Omental fat pad (tissue), 4 donors: ENCODE results near the gene SEZ6L2. TPM values are rescaled to one million over a fixed set of nuclear protein-coding genes. Genes with fewer than 3 reads are reported as not detected.

Experiments used
- ATAC-seq: fragments of 150-250 bp; one replicate; pipeline ENCODE4 v1.9.1; 2016; ENCODE audit warnings: mild to moderate bottlenecking, moderate library complexity; ENCODE audit not compliant: low FRiP score
- DNase-seq: peaks from one replicate; pipeline ENCODE4 v3.0.0-alpha.2; 2019; ENCODE audit warnings: low spot score
- total RNA-seq, 4 donors: library from RNA; depleted of rRNA; stranded (reverse); fragments of >200 nt; gene quantifications; one replicate each; pipeline ENCODE4 v1.1.0, GENCODE V29; 2016
- TF ChIP-seq, protein P1 (sequence below), 3 donors: fragments of 450-650 bp; IDR thresholded peaks; one replicate each; pipeline ENCODE4 v1.5.1; 2016 to 2017; ENCODE audit warnings: antibody characterized with exemption in 3 of 3, mild to moderate bottlenecking in 3 of 3, moderate library complexity in 2 of 3

Gene SEZ6L2
- total RNA-seq, 4 donors from 2014 or later: 0.63 to 11.5 (median 4.2) TPM

DNA sequence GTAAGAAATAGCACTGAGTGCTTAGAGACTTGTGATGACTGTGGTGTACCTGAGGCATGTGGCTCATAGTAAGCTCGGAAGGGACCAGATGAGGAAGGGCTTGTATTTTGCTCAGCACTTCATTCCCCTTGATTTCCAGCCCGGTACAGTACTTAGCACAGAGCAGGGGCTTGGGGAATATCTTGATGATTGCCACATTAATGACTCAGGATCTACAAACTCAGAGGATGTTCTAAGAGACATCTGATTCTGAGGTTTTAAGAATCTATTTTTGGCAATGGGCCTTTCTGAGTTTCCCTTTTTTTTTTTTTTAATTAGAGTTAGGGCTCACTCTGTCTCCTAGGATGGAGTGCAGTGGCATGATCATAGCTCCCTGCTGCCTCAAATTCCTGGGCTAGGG, 10.0 kb upstream of the SEZ6L2 start:
- no peak for DNase-seq
- no peak for ATAC-seq
- TF ChIP-seq, protein P1, sequence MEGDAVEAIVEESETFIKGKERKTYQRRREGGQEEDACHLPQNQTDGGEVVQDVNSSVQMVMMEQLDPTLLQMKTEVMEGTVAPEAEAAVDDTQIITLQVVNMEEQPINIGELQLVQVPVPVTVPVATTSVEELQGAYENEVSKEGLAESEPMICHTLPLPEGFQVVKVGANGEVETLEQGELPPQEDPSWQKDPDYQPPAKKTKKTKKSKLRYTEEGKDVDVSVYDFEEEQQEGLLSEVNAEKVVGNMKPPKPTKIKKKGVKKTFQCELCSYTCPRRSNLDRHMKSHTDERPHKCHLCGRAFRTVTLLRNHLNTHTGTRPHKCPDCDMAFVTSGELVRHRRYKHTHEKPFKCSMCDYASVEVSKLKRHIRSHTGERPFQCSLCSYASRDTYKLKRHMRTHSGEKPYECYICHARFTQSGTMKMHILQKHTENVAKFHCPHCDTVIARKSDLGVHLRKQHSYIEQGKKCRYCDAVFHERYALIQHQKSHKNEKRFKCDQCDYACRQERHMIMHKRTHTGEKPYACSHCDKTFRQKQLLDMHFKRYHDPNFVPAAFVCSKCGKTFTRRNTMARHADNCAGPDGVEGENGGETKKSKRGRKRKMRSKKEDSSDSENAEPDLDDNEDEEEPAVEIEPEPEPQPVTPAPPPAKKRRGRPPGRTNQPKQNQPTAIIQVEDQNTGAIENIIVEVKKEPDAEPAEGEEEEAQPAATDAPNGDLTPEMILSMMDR (IDR thresholded peaks at IDR 0.05): no peak

DNA sequence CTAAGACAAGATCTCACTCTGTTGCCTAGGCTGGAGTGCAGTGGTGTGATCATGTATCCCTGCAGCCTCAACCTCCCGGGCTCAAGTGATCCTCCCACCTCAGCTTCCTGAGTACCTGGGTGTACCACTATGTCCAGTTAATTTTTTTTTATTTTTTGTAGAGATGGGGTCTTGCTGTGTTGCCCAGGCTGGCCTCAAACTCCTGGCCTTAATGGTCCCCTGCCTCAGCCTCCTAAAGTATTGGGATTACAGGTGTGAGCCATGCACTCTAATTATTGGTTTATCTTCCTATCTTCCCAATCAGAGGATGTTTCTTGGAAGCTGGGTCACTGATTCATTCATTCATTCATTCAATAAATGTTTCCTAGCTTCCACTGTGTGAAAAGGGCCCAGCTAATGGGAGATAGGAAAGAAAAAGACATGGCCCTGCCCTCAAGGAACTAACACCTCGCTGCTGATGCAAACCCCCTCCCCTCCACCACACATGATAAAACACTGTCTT, 9.4 kb upstream of the SEZ6L2 start:
- TF ChIP-seq, protein P1 (IDR thresholded peaks at IDR 0.05): no peak
- ATAC-seq (no peak), DNase-seq (no peak)

DNA sequence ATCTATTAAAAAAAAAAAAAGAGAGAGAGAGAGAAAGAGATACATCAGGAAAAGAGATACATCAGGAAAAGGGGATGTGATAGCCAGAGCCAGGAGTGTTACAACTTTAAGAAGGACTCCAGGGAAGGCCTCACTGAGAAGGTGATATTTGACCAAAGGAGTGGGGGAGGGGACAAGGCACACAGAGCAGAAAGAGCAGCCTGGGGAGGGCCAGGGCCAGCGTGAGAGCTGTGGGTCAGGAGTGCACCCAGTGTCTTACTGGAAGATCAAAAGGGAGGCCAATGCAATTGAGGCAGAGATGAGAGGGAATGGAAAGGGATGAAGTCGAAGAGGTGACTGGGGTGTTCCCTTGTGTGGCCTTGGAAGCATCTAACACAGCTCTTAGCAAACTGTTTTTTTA, 8.6 kb upstream of the SEZ6L2 start:
- TF ChIP-seq, protein P1 (IDR thresholded peaks at IDR 0.05): no peak
- DNase-seq (no peak), ATAC-seq (no peak)

DNA sequence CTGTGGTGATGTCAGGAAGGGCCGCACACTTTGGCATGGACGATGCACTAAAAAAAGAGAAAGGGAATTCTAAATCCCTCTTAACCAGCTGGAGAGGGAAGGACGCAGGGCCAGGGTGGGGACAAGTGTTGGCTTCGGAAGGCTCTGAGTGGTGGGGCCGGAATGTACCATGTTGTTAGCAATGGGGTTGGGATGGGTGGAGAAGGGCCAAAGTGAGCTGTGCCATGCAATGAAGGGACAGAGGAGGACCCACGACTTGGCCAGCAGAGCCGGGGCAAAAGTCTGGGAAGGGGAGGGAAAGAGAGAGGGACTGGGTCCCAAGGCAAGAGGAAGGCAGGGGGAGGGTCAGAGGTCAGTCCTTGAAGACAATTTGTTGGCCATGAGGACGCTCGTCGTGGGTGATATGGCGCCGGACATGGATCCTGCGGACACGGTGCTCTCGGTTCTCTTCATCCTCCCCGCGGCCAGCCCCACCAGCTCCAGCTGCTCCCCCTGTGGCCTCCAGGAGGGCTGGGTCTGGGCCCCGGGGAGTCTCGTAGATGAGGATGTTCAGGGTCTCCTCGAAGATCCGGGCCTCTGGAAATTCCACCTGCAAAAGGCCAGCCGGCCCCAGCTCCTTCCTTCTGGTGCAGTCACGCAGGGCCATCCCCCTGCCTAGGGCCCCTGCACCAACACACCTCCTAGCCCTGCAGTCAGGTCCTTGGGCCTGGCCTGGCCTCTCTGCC, 7.3 kb upstream of the SEZ6L2 start:
- TF ChIP-seq, protein P1 (IDR thresholded peaks at IDR 0.05): no peak
- no peak for DNase-seq
- ATAC-seq: no peak

DNA sequence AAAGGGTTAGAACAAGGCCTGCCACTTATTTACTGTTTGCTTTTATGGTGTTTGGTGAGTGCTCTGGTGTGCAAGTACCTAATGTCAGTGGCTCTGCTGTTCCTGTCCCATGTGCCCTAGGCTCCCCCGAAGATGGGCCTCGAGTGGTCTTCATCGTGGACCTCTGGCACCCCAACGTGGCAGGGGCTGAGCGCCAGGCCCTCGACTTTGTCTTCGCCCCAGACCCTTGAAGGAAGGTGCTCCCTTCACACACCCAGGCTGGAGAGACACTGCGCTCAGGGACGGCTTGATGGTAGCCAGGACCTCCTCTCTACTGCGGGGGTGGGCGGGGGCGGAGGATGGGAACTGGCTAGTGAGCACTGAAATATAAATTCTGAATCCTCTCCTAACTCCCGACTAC, 6.3 kb upstream of the SEZ6L2 start:
- ATAC-seq: no peak
- TF ChIP-seq, protein P1 (IDR thresholded peaks at IDR 0.05): no peak
- no peak for DNase-seq

DNA sequence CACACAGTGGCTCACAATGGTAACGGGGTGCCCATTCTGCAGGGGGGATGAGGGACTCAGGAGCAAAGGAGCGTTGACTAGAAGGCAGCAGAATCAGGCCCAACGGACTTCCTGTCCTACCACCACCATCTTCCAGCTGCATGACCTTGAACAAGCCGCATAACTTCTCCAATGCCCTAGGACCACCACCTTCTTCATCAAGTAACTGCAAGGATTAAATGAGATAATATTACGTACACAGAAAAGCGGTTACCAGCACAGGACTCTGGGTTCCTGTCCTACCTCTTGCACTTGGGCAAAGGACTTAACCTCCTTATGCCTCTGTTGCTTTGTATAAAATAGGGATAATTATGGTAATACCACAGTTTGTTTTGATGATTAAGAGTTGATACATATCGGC, 5.6 kb upstream of the SEZ6L2 start:
- ATAC-seq (no peak), DNase-seq (no peak)
- TF ChIP-seq, protein P1 (IDR thresholded peaks at IDR 0.05): no peak

DNA sequence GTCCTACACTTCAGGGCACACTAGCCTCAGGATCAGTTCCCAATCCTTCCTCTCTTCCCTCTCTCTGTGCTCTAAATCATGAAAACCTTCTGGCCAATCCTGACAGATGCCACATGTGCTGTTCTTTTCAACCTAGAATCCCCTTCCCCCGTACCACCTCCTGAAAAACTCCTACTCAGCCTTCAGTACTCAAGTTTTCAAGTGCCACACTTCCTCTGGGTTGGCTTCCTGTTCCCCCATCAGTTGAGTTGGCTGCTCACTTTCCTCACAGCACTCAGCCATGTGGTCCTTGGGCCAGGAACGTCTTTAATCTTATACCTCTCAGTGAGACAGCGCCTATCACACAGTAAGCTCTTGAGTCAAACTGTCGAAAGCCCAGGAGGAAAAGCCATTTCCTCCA, 4.2 kb upstream of the SEZ6L2 start:
- no peak for ATAC-seq

More for the DNA sequence above, 4.2 kb upstream of the SEZ6L2 start:
- TF ChIP-seq, protein P1 (IDR thresholded peaks at IDR 0.05): no peak
- no peak for DNase-seq
